ENCODE measurements around the gene ZDHHC14. TPM values are rescaled to one million over a fixed set of nuclear protein-coding genes. Genes with fewer than 3 reads are reported as not detected.
"Not testable (repeated sequence)": the region's sequence is repeated elsewhere in the genome, so short reads cannot be mapped to it uniquely, and the experiment has no call there.

The ZDHHC14 gene
- total RNA-seq, 2 experiments from 2014 or later = 2.4 to 2.5 TPM

DNA sequence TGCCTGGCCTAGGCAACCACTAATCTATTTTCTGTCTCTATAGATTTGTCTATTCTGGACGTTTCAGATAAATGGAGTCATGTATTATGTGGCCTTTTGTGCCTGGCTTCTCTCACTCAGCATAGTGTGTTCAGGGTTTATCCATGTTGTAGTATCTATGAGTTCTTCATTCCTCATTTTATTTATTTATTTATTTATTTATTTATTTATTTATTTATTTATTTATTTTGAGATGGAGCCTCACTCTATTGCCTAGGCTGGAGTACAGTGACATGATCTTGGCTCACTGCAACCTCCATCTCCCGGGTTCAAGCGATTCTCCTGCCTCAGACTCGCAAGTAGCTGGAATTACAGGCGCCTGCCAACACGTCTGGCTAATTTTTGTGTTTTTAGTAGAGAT is 86.3 kb downstream of the ZDHHC14 start:
- ATAC-seq; CTCF ChIA-PET; H3K36me3 Mint-ChIP-seq (ENCODE audit: low read depth); H3K27me3 Mint-ChIP-seq; H3K27ac Mint-ChIP-seq; DNase-seq; H3K4me3 Mint-ChIP-seq; H3K9me3 Mint-ChIP-seq (ENCODE audit: low read depth); POLR2A ChIA-PET: not testable (repeated sequence)
- intact Hi-C loops (cut with DNase I, micrococcal nuclease) = loop anchor here in 1 of 2 experiments (10.0 kb wide), 1 partner anchor 143 kb away; the partner anchor contains the start of gene TMEM242
- H3K4me1 Mint-ChIP-seq = peaks cover 21% of the 10 kb centered on the region

DNA sequence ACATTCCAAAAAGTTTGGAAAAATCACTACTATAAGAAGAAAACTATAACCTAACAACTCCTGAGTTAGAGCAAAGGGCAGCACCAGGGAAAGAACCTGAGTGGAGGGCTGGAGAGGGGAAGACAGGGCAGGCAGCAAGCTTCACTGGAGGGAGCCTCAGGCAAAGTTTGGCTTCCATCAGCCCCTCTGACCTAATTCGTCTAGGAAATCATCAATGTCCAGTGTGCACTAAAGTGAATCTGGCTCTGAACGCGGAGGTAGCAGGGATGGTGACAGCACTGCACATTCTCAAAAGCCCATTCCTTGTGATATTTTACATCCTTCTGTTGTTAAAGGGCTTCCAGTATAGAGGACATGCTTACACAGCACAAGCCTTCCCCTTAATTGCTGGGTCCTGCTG is 87.1 kb downstream of the ZDHHC14 start:
- H3K27ac Mint-ChIP-seq = no peak overlapping the region
- no peak overlapping the region for H3K4me3 Mint-ChIP-seq
- H3K9me3 Mint-ChIP-seq (ENCODE audit: low read depth) = no peaks in the 10 kb centered on the region
- no peaks in the 10 kb centered on the region for H3K36me3 Mint-ChIP-seq (ENCODE audit: low read depth)
- intact Hi-C loops (cut with DNase I, micrococcal nuclease) = loop anchor here in 1 of 2 experiments (10.0 kb wide), 1 partner anchor 143 kb away; the partner anchor contains the start of gene TMEM242
- ATAC-seq = no peak
- peaks cover 16% of the 10 kb centered on the region for H3K4me1 Mint-ChIP-seq
- ChIA-PET POLR2A (no interaction called here), CTCF (no interaction called here)
- DNase-seq = no peak
- H3K27me3 Mint-ChIP-seq = no peaks in the 10 kb centered on the region

DNA sequence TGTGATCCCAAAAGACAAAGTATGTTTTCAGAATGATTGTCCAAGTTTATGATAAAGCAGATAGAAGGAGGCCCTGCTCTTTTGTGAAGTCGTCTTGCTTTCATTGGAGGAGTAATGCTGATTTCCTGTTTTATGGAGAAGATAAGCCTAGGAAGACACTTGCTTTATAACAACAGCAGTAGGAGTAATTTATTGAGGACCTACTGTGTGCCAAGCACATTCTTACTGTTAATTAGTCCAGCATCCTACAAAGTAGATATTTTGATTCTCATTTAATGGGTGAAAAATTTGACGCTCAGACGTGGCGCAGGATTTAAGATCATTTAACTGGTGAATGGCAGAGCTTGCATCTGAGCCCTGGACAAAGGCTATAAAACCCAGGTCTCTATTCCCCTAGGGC is 87.6 kb downstream of the ZDHHC14 start:
- POLR2A ChIA-PET = interaction anchor here (0.6 kb wide), 1 partner anchor 114 kb away, joined by 3 read pairs; no protein-coding TSS in a partner anchor
- CTCF ChIA-PET = no interaction called here

DNA sequence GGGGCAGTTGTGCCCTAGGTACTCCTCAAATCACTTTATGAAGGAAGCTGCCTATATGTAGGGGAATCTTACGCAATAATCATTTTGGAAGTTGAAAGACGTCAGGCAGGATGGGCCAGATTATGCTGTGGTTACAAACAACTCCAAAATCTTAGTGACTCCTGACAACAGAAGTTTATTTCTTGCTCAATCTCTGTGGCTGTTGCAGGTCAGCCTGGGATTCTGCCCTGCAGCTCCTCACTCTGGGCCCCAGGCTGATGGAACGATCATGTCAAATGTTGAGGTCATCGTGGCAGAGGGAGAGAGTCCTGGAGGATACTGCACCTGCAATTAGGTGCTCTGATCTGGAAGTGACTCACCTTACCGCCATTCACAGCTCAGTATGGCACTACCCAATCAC is 88.4 kb downstream of the ZDHHC14 start:
- Mint-ChIP-seq H3K27ac (no peak overlapping the region), H3K36me3 (ENCODE audit: low read depth) (no peaks in the 10 kb centered on the region), H3K4me3 (no peak overlapping the region), H3K27me3 (no peaks in the 10 kb centered on the region), H3K4me1 (peaks cover 15% of the 10 kb centered on the region), H3K9me3 (ENCODE audit: low read depth) (no peaks in the 10 kb centered on the region)
- ChIA-PET POLR2A (no interaction called here), CTCF (no interaction called here)
- intact Hi-C loops (cut with DNase I, micrococcal nuclease) = loop anchor here in 1 of 2 experiments (10.0 kb wide), 1 partner anchor 145 kb away; the partner anchor contains the start of gene TMEM242
- no peak for DNase-seq
- no peak for ATAC-seq

More for the DNA sequence above, 87.6 kb downstream of the ZDHHC14 start:
- Mint-ChIP-seq H3K4me1 (peaks cover 15% of the 10 kb centered on the region), H3K36me3 (ENCODE audit: low read depth) (no peaks in the 10 kb centered on the region), H3K27me3 (no peaks in the 10 kb centered on the region), H3K9me3 (ENCODE audit: low read depth) (no peaks in the 10 kb centered on the region), H3K4me3 (no peak overlapping the region), H3K27ac (no peak overlapping the region)
- intact Hi-C loops (cut with DNase I, micrococcal nuclease) = loop anchor here in 1 of 2 experiments (10.0 kb wide), 1 partner anchor 144 kb away; the partner anchor contains the start of gene TMEM242
- no peak for ATAC-seq
- DNase-seq = no peak

DNA sequence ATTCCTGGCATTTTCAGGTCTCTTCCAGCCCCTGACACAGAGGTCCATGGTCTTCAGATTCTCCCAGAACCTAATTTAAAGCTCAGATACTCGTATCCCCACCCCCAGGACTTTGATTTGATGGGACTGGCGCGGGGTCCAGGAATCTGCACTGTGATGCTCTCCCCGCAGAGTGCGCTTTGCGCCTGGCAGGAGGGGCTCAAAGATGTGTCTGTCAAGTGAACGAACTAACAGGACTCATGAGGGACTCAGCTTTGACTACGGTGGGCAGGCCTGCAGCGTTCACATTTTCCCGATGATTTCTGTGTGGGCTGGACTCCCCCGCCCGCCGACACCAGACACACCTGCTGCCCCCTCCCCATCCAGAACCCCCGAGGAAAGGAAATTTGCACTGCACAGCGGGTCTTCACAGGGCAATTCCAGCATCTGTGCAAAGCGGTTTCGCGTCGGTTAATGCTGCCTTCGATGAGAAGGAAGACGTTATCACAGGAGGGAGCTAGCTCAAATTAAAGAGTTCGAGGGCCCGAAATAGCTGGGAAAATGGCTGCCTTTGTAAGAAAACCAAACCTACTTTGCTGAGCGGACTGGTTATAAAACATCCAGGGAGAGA is 90.2 kb downstream of the ZDHHC14 start:
- H3K27me3 Mint-ChIP-seq = peaks cover under 1% of the 10 kb centered on the region
- DNase-seq (no peak), ATAC-seq (no peak)
- POLR2A ChIA-PET = interaction anchor here (0.6 kb wide), 1 partner anchor 95 kb away, joined by 3 read pairs; no protein-coding TSS in a partner anchor
- H3K27ac Mint-ChIP-seq = no peak overlapping the region
- intact Hi-C loops (cut with DNase I, micrococcal nuclease) = no loop called here
- H3K36me3 Mint-ChIP-seq (ENCODE audit: low read depth) = no peaks in the 10 kb centered on the region
- CTCF ChIA-PET = interaction anchor here (0.6 kb wide), 1 partner anchor 926 kb away, joined by 5 read pairs; no protein-coding TSS in a partner anchor
- H3K4me1 Mint-ChIP-seq = peaks cover 8% of the 10 kb centered on the region
- H3K4me3 Mint-ChIP-seq = no peak overlapping the region
- H3K9me3 Mint-ChIP-seq (ENCODE audit: low read depth) = no peaks in the 10 kb centered on the region

DNA sequence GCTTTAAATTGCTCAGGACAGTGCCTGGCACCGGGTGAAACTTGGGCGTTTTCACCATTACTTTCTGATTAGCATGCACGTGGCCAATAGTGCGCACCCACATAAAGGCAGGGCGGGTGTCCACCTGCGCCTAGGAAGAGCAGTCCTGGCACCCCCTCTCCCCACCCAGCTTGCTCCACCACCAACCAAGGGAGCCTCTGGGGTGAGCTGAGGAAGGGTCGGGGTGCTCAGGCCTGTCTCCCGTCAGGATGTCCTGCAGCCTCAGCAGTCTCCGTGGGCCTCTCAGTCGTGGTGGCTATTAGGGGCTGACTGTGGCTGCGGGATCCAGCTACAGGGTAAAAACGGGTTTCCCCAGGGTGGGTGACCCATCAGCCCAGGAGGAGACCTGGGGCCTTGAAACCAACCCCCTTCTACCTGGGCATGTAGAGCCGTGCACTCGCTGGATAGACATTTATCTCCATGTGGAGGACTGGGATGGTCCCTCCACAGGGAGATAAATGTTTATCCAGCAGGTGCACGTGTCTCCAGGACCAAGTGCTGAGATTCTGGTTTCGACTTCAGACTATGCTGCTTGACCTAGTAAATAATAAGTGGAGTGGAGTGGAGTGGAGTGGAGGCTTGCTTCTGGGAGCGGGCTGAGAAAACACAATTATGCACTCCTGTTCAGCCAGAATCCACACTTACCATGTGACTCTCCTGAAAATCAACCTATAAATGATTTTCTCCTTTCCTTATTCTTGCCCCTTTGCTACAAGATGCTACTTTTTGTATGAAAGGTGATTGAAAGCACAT is 91.1 kb downstream of the ZDHHC14 start:
- POLR2A ChIA-PET = no interaction called here
- intact Hi-C loops (cut with DNase I, micrococcal nuclease) = no loop called here
- Mint-ChIP-seq H3K9me3 (ENCODE audit: low read depth) (no peaks in the 10 kb centered on the region), H3K27ac (no peak overlapping the region), H3K4me1 (peaks cover 8% of the 10 kb centered on the region), H3K4me3 (no peak overlapping the region), H3K36me3 (ENCODE audit: low read depth) (no peaks in the 10 kb centered on the region), H3K27me3 (peaks cover 2% of the 10 kb centered on the region)
- ATAC-seq (no peak), DNase-seq (no peak)
- CTCF ChIA-PET = no interaction called here

DNA sequence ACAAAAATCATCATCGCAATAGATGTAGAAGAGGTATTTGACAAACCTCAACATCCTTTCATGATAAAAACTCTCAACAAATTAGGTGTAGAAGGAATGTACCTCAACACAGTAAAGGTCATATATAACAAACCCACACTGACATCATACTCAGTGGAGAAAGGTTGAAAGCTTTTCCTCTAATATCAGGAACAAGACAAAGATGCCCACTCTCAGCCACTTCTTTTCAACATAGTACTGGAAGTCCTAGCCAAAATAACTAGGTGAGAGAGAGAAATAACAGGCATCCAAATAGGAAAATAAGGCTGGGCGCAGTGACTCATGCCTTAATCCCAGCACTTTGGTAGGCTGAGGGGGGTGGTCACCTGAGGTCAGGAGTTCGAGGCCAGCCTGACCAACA is 95.8 kb downstream of the ZDHHC14 start:
- Mint-ChIP-seq H3K4me1 (peaks cover 8% of the 10 kb centered on the region), H3K27me3 (peaks cover 2% of the 10 kb centered on the region), H3K9me3 (ENCODE audit: low read depth) (no peaks in the 10 kb centered on the region), H3K36me3 (ENCODE audit: low read depth) (no peaks in the 10 kb centered on the region), H3K4me3 (no peak overlapping the region), H3K27ac (no peak overlapping the region)
- no peak for DNase-seq
- POLR2A ChIA-PET = interaction anchor here (0.7 kb wide), 1 partner anchor 777 kb away, joined by 3 read pairs; no protein-coding TSS in a partner anchor
- CTCF ChIA-PET = interaction anchor here (1.4 kb wide), 1 partner anchor 10 kb away, joined by 5 read pairs; no protein-coding TSS in a partner anchor
- no peak for ATAC-seq
- intact Hi-C loops (cut with DNase I, micrococcal nuclease) = no loop called here

DNA sequence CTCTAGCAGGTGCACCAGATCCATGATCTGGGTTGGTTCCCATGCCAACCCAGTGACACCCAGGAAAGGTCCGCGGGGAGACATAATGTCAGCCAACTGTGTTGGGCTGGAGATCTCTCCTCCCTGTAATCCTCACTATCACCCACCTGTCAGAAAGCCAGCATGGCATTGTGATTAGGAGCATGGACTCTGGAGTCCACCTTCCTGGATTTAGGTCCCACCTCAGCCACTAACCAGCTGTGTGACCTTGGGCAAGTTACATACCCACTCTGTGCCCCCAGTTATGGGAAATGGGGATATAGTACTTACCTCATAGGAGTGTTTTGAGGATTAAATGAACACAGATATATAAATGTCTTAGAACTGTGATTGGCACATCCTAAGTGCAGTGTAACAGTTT is 97.9 kb downstream of the ZDHHC14 start:
- H3K36me3 Mint-ChIP-seq (ENCODE audit: low read depth) = no peaks in the 10 kb centered on the region
- intact Hi-C loops (cut with DNase I, micrococcal nuclease) = no loop called here
- H3K4me1 Mint-ChIP-seq = peaks cover 8% of the 10 kb centered on the region
- ChIA-PET POLR2A (no interaction called here), CTCF (no interaction called here)
- H3K4me3 Mint-ChIP-seq = no peak overlapping the region
- DNase-seq (no peak), ATAC-seq (no peak)
- peaks cover 2% of the 10 kb centered on the region for H3K27me3 Mint-ChIP-seq
- H3K27ac Mint-ChIP-seq = no peak overlapping the region
- H3K9me3 Mint-ChIP-seq (ENCODE audit: low read depth) = no peaks in the 10 kb centered on the region

DNA sequence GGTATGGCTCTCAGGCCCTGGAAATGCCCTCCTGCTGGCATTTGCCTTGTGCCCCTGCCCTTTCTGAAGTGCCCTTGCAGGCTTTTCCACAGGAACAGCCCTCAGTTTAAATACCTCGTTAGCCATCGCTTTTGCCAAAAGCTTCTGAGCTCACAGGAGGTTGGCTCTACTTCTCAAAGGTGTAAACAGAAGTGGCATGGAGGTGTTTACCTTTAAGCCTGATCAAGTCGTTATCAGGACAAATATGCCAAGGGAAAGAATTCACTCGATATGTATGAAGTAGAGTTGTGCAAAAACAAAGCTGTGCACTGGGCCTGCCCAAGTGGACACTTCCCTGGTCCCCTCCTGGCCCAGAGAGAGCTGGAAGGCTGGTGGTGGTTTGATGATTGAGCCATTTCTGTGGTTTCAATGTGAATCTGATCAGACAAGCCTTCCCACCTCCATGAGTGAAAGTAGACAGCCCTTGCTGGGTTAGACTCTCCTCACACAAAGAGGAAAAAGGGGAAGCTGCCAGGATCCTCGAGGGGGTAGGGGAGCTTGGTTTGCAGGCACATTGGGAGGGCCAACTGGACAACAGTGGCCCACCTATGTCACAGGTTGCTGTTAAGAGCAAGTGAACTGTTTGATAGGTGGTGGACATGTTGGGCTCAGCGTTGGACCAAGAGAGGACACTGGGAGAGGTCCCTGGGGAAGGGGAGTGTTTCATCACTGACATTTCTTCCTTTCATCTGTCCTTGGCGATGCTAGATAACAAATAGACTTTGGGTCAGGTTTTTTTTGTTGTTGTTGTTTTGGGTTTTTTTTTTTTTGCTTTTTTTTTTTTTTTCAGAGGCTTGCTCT is 98.7 kb downstream of the ZDHHC14 start:
- DNase-seq (no peak), ATAC-seq (no peak)
- intact Hi-C loops (cut with DNase I, micrococcal nuclease) = no loop called here
- H3K9me3 Mint-ChIP-seq (ENCODE audit: low read depth) = no peaks in the 10 kb centered on the region
- POLR2A ChIA-PET = no interaction called here
- CTCF ChIA-PET = interaction anchor here (0.6 to 0.7 kb wide), 2 partner anchors 26 to 46 kb away, joined by 3 read pairs; no protein-coding TSS in a partner anchor
- no peak overlapping the region for H3K27ac Mint-ChIP-seq
- peaks cover 2% of the 10 kb centered on the region for H3K27me3 Mint-ChIP-seq
- no peaks in the 10 kb centered on the region for H3K36me3 Mint-ChIP-seq (ENCODE audit: low read depth)
- peaks cover 4% of the 10 kb centered on the region for H3K4me1 Mint-ChIP-seq
- no peak overlapping the region for H3K4me3 Mint-ChIP-seq

DNA sequence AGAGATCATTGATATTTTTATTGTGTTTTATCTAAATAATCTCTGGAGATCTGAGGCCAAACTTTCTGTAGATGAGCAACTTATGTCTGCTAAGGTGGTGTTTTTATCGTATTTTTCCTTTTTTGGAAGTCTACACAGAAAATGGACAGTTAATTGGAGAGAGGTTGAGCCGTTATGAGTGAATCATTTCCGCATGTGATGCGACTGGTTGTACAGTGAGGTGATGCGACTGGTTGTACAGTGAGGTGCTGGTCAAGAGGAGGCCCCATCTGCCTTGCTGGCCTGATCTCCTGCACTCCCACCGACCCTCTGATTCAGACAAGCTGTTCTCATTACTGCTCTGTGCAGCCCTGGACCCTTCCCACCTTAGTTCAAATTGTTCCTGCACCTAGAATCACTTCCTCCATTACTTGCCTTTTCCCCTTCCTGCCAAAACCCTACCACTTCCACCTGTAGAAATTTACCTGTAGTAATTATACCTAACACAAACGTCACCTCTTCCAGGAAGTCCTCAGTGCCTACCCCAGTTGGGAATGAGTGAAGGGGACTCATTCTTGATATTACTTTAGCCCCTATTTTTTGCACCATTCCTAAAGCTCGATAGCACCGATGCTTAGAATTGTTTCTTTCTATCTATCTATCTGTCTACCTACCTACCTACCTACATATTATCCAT is 100.3 kb downstream of the ZDHHC14 start:
- ChIA-PET CTCF (interaction anchor here (0.8 kb wide), 1 partner anchor 86 kb away, joined by 4 read pairs; no protein-coding TSS in a partner anchor), POLR2A (no interaction called here)
- intact Hi-C loops (cut with DNase I, micrococcal nuclease) = no loop called here
- no peaks in the 10 kb centered on the region for H3K36me3 Mint-ChIP-seq (ENCODE audit: low read depth)
- no peak overlapping the region for H3K4me3 Mint-ChIP-seq
- H3K27ac Mint-ChIP-seq = no peak overlapping the region
- peaks cover 4% of the 10 kb centered on the region for H3K4me1 Mint-ChIP-seq
- H3K9me3 Mint-ChIP-seq (ENCODE audit: low read depth) = no peaks in the 10 kb centered on the region
- DNase-seq = no peak
- peaks cover under 1% of the 10 kb centered on the region for H3K27me3 Mint-ChIP-seq
- no peak for ATAC-seq

DNA sequence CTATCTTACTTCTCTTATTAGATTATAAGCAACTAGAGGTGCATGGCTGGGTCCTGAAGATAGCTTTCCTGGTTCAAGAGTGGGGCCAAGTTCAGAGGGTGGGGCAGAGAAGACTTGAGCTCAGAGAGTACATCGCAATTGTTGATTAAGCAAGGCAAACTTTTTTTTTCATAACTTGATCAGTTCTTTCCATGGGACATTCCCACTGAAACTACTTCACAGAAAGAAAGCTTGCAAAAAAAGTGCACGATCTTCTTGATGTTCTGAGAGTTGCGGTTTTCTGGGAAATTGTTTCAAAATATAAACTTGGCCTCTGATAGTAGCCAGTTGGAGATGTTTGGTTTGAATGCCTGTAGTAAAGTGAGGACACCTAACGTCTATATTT is 100.9 kb downstream of the ZDHHC14 start:
- no peaks in the 10 kb centered on the region for H3K9me3 Mint-ChIP-seq (ENCODE audit: low read depth)
- DNase-seq = no peak
- H3K4me1 Mint-ChIP-seq = peaks cover 10% of the 10 kb centered on the region
- H3K4me3 Mint-ChIP-seq = no peak overlapping the region
- H3K27ac Mint-ChIP-seq = no peak overlapping the region
- ChIA-PET POLR2A (interaction anchor here (0.6 kb wide), 1 partner anchor 1798 kb away, joined by 10 read pairs; no protein-coding TSS in a partner anchor), CTCF (interaction anchor here (0.5 to 1.1 kb wide), 4 partner anchors 12 to 233 kb away, joined by 3 to 4 read pairs (median 4); no protein-coding TSS in a partner anchor)
- H3K27me3 Mint-ChIP-seq = no peaks in the 10 kb centered on the region
- H3K36me3 Mint-ChIP-seq (ENCODE audit: low read depth) = no peaks in the 10 kb centered on the region
- no peak for ATAC-seq
- intact Hi-C loops (cut with DNase I, micrococcal nuclease) = no loop called here

Measured in activated CD4-positive, alpha-beta T cell treated with anti-CD3 and anti-CD28 coated beads for 36 hours (primary cell).